ENCODE results near the gene CYFIP2.
A peak's percentile ranks its signal among the peaks of the same experiment; 100 is the strongest.

CYFIP2 gene
- long read RNA-seq, full-length matches to known transcripts, result 158 of 229 reads
- long read RNA-seq, partial matches to known transcripts, result 38 of 229 reads
- long read RNA-seq, other reads (novel, unspliced or antisense), result 33 of 229 reads

GRCh38 chr5:157265714-157266285 lies at the start of gene CYFIP2:
Gene CYFIP2, plus strand, starts transcription at chr5:157266123. Its CDS starts 19,239 bp downstream, at chr5:157285362.
- peak in 1 of 2 experiments; percentile 55 for DNase-seq (ENCODE audit: low read depth in 1 of 2, low spot score in 1 of 2)
- peak within 1 kb of the TSS; percentile 75 for H3K4me3 ChIP-seq (replicated peaks; ENCODE audit: insufficient read depth, low read length)
- TF ChIP-seq GABPA (IDR thresholded peaks at IDR 0.05; ENCODE audit: low read depth), result no peak
- TF ChIP-seq POLR2AphosphoS5 (IDR thresholded peaks at IDR 0.05; ENCODE audit: low read depth), result 0 out of 2 replicates have a peak, but pooled peaks have one; percentile 26
- TF ChIP-seq REST (IDR thresholded peaks at IDR 0.05; ENCODE audit: insufficient replicate concordance, low read depth), result no peak
- TF ChIP-seq SPI1 (IDR thresholded peaks at IDR 0.05; ENCODE audit: borderline replicate concordance, low read depth), result no peak
- H3K27me3 ChIP-seq (ENCODE audit: insufficient read depth, poor library complexity, severe bottlenecking), result no peaks in the 10 kb centered on the region
- peak within 1 kb of the TSS; percentile 96 for H3K27ac ChIP-seq (replicated peaks)

GRCh38 chr5:157216391-157217142 lies 49.4 kb upstream of the CYFIP2 start:
- no peaks in the 10 kb centered on the region for H3K27me3 ChIP-seq (ENCODE audit: insufficient read depth, poor library complexity, severe bottlenecking)
- DNase-seq (ENCODE audit: low read depth in 1 of 2, low spot score in 1 of 2), result no peak
- H3K4me3 ChIP-seq (replicated peaks; ENCODE audit: insufficient read depth, low read length), result no peak overlapping the region
- H3K27ac ChIP-seq (replicated peaks), result no peak overlapping the region
- TF ChIP-seq REST (IDR thresholded peaks at IDR 0.05; ENCODE audit: insufficient replicate concordance, low read depth) (peak; percentile 34), GABPA (IDR thresholded peaks at IDR 0.05; ENCODE audit: low read depth) (no peak), SPI1 (IDR thresholded peaks at IDR 0.05; ENCODE audit: borderline replicate concordance, low read depth) (peak; percentile 22; the same call in 1 of the 2 replicates)

- H3K27ac ChIP-seq (replicated peaks), result no peak overlapping the region
- H3K4me3 ChIP-seq (replicated peaks; ENCODE audit: insufficient read depth, low read length), result no peak overlapping the region
Measured at GRCh38 chr5:157217289-157218024, 48.5 kb upstream of the CYFIP2 start.

GRCh38 chr5:157219491-157220271 lies 46.2 kb upstream of the CYFIP2 start:
- no peak for DNase-seq (ENCODE audit: low read depth in 1 of 2, low spot score in 1 of 2)

More at GRCh38 chr5:157217289-157218024, 48.5 kb upstream of the CYFIP2 start:
- no peaks in the 10 kb centered on the region for H3K27me3 ChIP-seq (ENCODE audit: insufficient read depth, poor library complexity, severe bottlenecking)
- TF ChIP-seq POLR2AphosphoS5 (IDR thresholded peaks at IDR 0.05; ENCODE audit: low read depth), result no peak
- DNase-seq (ENCODE audit: low read depth in 1 of 2, low spot score in 1 of 2), result no peak

More at GRCh38 chr5:157219491-157220271, 46.2 kb upstream of the CYFIP2 start:
- Histone ChIP-seq H3K27ac (replicated peaks) (no peak overlapping the region), H3K4me3 (replicated peaks; ENCODE audit: insufficient read depth, low read length) (no peak overlapping the region), H3K27me3 (ENCODE audit: insufficient read depth, poor library complexity, severe bottlenecking) (no peaks in the 10 kb centered on the region)
- no peak for TF ChIP-seq GABPA (IDR thresholded peaks at IDR 0.05; ENCODE audit: low read depth)
- TF ChIP-seq POLR2AphosphoS5 (IDR thresholded peaks at IDR 0.05; ENCODE audit: low read depth), result no peak
- TF ChIP-seq REST (IDR thresholded peaks at IDR 0.05; ENCODE audit: insufficient replicate concordance, low read depth), result no peak
- TF ChIP-seq CTCF (IDR thresholded peaks at IDR 0.05; ENCODE audit: insufficient read depth, low read length), result no peak
- no peak for TF ChIP-seq SPI1 (IDR thresholded peaks at IDR 0.05; ENCODE audit: borderline replicate concordance, low read depth)

Measured in HL-60 (cell line).